ENCODE measurements around the gene KIRREL3.

KIRREL3 gene

DNA sequence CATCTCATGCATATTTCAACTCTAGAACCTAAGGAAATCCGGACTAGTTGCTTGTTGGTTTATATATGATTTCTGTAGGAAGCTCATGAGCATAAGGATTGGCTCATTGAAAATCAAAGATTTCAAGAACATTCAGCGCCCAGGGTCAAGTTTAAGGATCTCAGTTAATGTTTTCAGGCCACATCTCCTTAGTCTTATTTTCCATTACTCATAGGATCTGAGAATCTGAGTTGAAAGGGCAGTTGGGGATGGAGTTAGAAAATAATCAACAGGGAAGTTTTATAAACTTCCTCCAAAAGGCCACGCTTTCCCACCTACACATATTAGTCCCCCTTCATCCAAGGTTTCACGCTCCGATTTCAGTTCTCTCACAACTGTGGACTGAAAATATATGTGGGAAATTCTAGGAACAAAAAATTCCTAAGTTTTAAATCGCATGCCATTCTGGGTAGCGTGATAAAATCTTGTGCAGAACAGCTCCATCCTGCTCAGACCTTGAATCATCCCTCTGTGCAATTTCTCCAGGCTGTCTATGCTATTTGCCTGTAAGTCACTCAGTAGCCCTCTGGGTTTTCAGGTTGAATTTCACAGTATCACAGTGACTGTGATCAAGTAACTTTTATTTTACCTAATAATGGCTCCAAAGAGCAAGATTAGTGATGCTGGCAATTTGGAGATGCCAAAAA is 160.2 kb downstream of the KIRREL3 start:
- H3K27ac ChIP-seq = no peak overlapping the region
- TF ChIP-seq ZFX (IDR thresholded peaks at IDR 0.05) = no peak
- TF ChIP-seq, protein P1, sequence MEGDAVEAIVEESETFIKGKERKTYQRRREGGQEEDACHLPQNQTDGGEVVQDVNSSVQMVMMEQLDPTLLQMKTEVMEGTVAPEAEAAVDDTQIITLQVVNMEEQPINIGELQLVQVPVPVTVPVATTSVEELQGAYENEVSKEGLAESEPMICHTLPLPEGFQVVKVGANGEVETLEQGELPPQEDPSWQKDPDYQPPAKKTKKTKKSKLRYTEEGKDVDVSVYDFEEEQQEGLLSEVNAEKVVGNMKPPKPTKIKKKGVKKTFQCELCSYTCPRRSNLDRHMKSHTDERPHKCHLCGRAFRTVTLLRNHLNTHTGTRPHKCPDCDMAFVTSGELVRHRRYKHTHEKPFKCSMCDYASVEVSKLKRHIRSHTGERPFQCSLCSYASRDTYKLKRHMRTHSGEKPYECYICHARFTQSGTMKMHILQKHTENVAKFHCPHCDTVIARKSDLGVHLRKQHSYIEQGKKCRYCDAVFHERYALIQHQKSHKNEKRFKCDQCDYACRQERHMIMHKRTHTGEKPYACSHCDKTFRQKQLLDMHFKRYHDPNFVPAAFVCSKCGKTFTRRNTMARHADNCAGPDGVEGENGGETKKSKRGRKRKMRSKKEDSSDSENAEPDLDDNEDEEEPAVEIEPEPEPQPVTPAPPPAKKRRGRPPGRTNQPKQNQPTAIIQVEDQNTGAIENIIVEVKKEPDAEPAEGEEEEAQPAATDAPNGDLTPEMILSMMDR (conservative IDR thresholded peaks at IDR 0.05) = no peak

DNA sequence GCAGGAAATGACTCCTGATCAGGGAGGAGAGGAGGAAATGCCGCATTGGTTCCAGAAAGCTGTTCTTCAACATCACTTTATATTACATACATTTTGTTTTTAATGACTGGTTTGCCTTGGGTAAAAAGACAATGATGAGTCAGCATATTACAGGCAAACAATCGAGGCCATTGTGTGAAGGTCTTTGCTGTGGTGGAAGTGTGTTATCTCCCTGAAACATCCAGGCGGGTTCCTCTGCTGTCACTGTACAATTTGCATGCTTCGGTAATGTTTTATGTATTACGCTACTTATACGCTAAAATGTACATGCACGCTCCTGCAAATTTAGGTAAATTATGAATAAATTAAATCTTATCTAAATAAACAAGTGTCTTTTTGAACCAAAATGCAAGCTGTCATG is 161.1 kb downstream of the KIRREL3 start:
- TF ChIP-seq ZFX (IDR thresholded peaks at IDR 0.05) = no peak
- TF ChIP-seq, protein P1 (conservative IDR thresholded peaks at IDR 0.05) = no peak
- H3K27ac ChIP-seq = no peak overlapping the region

DNA sequence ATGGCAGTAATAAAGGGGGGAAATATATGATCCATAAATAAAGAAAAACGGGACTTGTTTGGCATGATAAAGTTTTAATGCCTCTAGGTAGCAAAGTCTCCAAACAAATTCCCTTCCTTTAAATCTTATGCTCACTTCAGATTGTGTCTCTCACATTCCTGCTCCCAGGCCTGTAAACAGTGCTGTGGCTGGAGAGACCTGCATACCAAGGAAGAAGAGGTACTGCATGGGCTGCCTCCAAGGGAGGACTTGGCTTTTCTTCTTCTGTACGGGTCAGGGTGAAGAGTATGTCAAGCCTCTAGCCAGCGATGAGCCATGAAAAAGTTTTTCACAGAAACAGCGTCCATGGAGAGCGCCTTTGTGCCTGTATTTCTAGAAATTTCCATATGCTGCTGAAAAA is 161.8 kb downstream of the KIRREL3 start:
- no peak overlapping the region for H3K27ac ChIP-seq
- TF ChIP-seq ZFX (IDR thresholded peaks at IDR 0.05) = no peak
- TF ChIP-seq, protein P1 (conservative IDR thresholded peaks at IDR 0.05) = no peak

DNA sequence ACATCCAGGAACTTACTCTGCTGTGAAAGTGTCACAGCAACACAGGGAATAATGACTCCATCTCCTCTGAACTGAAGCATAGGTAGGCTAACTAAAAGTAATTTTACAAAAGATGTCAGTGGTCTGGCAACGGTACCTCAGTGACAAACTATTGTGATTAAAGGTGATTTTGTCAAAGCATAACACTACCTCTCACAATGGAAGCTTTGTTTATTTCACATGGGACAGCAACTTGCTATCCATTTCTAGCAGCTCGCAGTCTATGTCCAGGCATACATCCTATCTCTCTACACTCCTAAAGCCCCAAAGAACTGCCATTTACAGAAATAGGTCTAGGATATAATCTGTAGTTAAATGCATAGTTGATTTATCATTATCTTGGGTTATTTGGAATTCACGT is 163.0 kb downstream of the KIRREL3 start:
- H3K27ac ChIP-seq = no peak overlapping the region
- TF ChIP-seq, protein P1 (conservative IDR thresholded peaks at IDR 0.05) = no peak
- no peak for TF ChIP-seq ZFX (IDR thresholded peaks at IDR 0.05)

DNA sequence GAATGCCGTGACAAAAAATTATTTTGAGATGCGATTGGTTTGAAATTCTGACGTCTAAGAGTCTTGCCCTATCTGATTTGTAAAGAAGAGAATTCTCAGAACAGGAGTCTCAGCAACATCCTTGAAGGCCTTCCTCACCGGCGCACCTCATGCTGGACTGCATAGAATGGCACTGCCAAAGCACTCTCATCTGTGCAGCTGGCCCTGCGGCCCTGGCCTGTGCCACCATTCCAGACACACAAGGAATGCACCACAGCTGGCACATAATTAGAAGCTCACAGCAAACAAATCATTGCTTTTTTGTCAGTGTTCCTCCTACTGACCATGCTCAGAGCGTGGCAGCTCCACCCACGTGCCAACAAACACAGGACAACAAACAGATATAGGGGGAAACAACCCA is 166.0 kb downstream of the KIRREL3 start:
- H3K27ac ChIP-seq = no peak overlapping the region
- TF ChIP-seq, protein P1 (conservative IDR thresholded peaks at IDR 0.05) = no peak
- no peak for TF ChIP-seq ZFX (IDR thresholded peaks at IDR 0.05)

DNA sequence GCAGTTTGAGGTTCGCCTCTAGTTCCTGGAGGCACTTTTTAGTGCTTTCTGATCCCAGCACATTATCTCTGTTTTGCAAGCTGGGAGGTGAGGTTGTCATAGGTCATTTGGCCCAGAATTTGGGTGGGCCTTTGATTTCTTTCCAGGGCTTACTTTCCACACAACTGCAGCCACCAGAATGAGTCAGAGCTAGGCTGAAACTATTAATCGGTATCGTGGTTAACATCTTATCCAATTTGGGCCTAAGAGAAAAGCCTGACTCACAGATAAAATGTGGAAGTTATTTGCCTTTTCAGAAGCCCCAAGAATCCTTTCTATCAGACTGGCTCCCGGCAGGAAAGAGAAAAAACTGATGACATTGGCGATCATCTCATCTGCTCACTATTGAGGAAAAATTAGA is 166.4 kb downstream of the KIRREL3 start:
- TF ChIP-seq, protein P1 (conservative IDR thresholded peaks at IDR 0.05) = no peak
- no peak for TF ChIP-seq ZFX (IDR thresholded peaks at IDR 0.05)
- no peak overlapping the region for H3K27ac ChIP-seq

DNA sequence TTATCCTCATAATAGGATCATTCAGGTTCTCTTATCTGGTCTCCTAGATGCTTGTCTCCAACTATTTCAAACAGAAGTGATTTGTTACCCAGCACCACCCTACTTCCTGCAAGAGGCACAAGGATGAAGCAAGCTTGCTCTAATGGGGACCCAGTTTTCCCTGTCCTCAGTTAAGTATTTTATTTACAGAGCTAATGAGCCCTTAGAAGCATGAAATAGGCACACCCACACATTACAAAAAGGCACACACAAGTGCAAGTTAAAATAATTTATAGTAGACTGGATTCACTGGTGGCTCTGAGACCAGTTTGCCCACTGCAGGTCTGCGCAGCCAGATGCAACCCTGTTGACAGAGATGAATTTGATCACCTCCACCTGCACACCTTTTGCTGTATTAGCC is 167.5 kb downstream of the KIRREL3 start:
- no peak overlapping the region for H3K27ac ChIP-seq
- TF ChIP-seq, protein P1 (conservative IDR thresholded peaks at IDR 0.05) = no peak
- TF ChIP-seq ZFX (IDR thresholded peaks at IDR 0.05) = no peak
